HCEC 1CT (cell line): Measurements from ENCODE around the gene NDUFS6.

ENCODE experiments used
- DNase-seq: peaks from one replicate; pipeline ENCODE4 v3.0.0-alpha.2; 2017

The NDUFS6 gene

DNA sequence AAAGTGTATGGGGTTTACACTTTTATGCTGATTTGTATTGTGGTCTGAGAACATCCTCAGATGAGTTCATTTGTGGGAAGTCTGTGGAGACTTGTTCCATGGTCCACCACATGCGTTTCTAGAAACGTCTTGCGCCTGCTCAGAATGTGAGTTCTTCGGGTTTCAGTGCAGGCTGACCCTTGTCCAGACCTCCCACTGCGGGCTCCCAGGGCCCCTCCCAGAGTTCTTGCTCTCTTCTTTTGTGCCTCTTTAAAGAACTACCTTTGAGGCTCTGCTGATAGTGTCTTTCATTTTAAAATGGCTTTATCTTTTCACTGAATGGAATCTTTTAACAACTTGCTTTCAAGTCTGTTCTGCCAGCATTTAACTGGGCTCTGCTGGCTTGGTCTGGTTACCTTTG, 17.6 kb downstream of the NDUFS6 start:
- no peak for DNase-seq

GRCh38 chr5:1819458-1819857, 18.3 kb downstream of the NDUFS6 start:
- DNase-seq = no peak

DNA sequence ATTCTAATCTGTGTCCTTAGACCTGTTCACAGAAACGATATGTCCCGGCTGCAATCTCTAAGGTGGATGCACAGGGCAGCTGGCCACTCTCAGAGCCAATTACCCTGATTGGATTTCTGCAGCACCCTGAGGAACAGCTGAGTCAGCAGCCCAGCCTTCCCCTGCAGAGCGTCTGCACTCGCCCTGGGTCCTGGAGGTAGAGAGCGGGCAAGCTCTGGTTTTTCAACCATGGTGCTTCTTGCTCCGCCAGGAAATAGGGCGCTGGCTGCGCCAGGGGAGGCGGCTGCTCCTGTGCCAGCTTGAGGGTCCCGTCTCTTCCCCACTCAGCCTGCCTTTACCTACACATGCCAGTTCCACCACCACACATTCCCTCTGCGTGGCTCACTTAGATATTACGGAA, 19.2 kb downstream of the NDUFS6 start:
- no peak for DNase-seq

DNA sequence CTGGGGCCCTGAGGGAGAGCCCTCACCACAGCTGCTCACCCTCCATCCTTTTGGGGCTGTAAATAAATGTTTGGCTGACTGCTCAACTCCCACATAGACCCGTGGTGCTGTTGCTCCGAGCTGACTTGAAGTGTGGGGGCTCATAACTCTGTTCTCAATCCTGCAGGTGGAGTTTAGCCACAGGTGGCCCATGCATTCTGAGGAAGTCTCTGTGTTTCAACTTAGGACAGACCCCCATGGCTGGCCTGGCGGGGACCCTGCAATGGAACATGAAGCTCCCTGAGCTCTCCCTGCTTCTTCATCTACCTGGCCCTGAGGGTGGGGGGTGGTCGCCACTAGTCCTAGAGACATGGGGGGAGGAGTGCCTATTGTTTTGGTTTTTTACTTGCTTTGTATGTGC, 19.7 kb downstream of the NDUFS6 start:
- DNase-seq = no peak

- no peak for DNase-seq
These were observed 20.7 kb downstream of the NDUFS6 start for GRCh38 chr5:1821862-1822261.

GRCh38 chr5:1823381-1824034, 22.3 kb downstream of the NDUFS6 start:
- DNase-seq = no peak

DNA sequence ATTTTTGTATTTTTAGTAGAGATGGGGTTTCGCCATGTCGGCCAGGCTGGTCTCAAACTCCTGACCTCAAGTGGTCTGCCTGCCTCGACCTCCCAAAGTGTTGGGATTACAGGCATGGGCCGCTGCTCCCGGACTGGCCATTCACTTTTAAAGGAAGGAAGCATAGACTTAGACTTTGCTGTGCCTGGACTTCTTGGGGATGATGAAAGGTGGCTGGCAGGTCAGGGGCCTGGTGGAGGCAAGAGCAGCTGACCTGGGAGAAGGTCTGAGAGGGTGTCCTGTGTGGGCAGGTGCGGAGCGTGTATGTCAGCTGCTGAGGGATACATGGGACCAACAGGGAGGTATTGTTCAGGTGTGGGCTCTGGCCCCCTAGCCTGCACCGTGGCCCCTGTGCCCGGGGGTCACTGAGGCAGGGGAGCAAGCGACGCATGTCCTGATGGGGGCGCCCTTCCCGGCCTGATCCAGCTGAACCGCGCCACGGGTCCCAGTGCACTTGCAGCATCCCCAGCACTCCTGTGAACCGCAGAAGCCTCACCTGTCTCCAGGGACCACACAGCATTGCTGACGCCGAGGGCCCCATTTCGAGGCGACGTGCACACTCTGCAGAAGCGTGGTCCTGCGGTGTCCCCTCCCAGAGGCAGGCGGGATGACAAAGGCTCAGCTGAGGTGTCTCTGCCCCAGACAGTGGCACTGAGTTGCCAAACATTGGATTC, 23.1 kb downstream of the NDUFS6 start:
- no peak for DNase-seq

DNA sequence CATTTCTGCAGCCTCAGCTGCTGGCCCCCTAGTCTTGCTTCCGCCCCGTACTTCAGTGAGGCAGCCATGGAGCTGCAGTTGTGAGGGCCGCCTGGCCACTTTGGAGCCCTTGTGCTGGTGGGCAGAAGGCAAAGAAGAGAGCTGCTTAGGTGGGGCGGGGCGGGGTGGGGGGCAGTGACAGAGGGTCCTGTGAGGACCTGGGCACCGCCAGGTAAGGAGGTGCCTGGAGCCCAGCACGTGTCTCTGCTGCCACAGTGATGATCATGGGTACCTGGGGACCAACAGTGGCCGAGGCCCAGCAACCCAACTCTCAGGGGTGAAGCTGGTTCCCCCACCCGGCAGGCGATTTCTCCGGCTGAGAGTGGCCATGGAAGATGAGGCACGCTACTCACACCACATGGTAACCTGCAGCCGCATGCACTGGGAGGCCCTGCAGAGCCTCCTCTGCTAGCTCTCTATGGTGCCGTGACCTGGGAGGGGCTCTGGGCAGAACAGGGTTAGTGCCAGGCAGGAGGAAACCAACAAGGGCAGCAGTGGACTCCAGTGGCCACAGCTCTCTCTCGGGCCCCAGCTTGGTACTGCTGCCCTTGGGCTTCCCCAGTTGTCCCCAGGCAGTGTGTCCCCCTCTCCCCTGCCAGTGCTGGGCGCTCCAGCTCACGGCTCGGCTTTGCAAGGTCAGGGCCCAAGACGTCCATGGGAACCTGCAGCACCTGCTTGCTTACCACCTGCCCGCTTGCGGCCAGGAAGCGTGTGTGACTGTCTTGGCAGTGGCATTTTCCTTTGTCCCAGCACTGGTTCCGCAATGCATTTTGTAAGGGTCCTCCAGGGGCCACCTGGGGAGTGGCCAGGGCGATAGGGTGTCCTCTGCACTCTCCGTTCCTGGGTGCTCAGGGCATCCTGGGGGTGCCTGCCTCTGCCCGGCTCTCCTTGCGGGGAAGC, 24.0 kb downstream of the NDUFS6 start:
- no peak for DNase-seq

DNA sequence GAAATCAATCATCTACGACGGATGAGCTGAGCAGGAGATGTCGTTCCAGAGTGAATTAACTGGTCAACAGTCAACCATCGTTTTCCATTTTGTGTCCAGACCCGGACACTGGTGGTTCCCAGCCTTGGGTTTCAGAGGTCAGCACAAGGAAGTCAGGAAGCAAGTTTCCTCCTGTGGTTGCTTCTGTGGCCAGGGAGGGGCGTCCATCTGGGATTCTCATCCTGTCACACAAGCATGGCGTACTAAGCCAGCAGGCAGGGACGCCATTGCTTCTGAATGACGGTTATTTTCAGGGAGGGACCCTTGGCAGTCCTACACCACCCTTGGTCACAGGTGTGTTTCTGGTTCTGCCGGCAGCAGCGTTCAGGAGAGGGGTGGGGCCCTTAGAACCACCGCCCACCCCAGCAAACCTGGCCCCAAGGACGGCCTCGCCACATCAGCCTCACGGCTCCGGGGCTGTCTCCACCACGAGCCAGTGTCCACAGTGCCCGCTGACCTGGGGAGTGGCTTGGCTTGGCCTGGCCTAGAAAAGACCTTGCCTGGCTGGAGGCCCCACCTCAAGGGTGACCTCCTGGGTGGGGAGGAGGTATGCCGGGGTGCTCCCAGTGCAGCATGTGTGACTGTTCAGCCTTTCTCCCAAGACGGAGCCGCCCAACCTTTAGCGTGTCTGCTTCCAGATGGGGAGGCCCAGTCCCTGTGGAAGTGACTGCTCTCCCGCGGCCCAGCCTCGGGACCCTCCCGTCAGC, 25.2 kb downstream of the NDUFS6 start:
- DNase-seq = no peak

GRCh38 chr5:1827025-1827885, 26.0 kb downstream of the NDUFS6 start:
- DNase-seq = no peak

GRCh38 chr5:1827886-1828397, 26.7 kb downstream of the NDUFS6 start:
- no peak for DNase-seq

DNA sequence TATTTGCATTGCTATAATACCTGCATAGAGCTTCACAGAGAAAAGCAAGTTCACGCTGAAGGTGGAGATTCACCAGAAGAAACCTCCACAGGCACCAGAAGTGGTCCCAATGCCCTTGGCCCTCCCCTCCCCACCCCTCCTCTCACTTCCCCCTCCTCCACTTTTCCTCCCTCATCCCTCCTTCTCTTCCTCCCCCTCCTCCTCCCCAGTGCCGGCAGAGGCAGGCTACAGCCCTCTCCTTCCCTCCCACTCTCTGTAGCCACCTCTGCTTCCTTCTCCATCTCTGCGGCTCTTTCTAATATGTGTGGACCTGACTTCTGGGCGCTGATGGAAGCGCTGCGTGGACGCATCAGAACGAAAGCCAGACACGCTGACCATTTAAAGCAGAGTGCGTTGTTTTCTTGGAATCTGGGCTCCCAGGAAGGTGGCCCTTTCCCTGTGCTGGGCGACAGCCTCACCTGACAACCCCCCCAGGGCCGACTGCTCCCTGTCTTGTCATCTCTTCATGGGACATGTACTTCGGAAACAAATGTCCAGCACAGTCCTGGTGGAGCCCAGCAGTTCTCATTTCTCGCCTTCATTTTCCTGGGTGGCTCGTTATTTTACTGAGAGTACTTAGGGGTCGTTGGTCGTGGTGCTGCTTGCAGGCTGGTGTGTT, 29.5 kb downstream of the NDUFS6 start:
- no peak for DNase-seq

GRCh38 chr5:1831257-1831656, 30.1 kb downstream of the NDUFS6 start:
- DNase-seq = no peak

DNA sequence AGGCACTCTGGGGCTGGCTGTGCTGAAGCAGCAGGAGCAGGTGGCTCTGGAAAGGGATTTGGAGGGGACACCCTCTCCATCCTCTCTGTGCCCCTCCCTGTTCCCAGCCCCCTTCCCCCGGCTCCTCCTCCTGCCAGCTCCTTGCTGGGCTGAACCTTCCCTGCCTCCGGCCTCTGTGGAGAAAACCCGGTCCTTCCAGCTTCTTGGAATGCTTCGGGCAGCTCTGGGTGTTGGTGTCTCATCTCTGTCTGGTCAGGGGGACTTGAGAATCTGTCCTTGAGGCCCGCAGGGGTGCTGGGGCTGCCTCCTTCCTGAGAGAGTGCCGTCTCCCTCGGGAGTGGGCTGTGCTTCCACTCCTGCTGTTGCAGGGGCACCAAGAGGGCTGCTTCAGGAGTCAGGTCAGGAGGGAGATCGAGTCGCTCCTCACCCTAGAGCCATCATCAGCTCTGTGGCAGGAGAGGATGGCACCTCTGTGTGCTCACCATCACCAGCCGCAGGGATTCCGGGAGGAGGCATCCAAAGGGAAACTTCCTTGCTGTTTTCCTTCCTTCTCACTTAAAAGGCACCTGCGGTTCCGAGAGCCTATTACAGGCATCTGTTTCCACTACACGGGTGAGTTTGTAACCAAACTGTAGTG, 30.6 kb downstream of the NDUFS6 start:
- DNase-seq = no peak

DNA sequence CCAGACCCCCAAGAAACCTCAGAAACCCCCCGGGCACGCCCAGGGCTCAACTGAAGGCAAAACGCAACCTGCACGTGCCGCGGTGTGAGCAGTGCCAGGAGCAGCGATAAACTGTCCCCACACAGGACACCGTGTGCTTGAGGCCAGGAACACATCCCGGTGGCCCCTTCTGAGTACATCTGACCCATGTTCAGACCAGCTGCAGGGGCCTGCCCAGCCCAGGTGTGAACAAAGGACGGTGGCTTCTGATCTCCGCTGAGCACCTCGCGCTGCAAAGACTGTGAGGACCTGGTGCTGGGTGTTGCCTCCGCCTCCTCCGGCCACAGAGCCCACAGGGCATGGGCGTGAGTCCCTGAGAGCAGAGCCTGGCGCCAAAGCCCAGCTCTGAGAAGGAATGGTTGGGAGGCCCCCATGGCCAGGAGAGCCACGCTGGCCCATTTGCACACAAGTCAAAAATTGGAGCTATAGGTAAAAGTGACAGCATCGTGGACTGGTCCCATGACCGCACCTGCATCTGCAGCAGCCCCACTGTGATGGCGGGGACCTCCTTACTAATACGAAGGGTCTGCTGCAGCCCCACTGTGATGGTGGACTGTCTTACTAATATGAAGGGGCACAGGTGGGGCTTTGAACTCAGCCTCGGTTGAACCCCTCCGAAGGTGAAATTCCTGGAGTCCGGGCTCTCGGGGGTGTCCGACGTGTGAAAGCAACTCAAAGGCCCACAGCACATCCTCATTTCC, 31.5 kb downstream of the NDUFS6 start:
- no peak for DNase-seq

DNA sequence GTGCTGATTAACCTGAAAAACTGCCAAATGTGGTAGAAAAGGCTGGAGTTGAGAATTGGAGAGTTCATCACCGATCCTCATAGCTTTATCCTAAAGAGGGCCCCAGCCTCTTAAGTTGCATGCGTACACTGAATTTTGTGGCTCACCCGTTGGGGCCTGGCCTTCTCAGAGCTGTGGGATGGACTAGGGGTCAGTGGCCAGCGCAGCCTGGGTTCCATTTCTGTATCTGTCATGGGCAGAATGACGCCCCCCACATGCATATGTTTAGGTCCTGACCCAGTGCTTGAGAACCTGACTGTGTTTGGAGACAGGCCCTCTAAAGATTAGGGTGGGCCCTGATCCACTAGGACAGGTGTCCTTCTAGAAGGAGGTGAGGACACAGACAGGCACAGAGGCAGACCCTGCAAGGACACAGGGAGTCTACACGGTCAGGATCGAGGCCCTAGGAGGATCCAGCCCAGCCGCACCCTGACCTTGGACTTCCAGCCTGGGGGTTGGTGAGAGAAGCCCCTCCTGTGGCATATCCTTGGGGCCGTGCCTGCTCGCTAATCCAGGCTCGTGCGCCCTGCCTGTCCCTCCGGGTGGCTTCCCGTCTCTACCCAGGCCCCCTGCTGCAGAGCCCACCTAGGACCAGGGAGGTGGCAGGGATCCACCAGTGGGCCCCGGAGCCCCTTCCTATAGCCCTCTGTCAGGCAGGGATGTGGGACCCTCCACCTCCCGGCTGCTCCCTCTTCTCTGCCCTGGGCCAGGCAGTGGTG, 32.2 kb downstream of the NDUFS6 start:
- DNase-seq = no peak

GRCh38 chr5:1834022-1834551, 32.9 kb downstream of the NDUFS6 start:
- DNase-seq = no peak

- no peak for DNase-seq
These were observed 33.7 kb downstream of the NDUFS6 start for GRCh38 chr5:1834721-1835429.
